Skeletal muscle satellite cell (primary cell): ENCODE results near the gene SDHAF3.
"Not testable (repeated sequence)": the region's sequence is repeated elsewhere in the genome, so short reads cannot be mapped to it uniquely, and the experiment has no call there.

Experiments used
- H3K27me3 ChIP-seq: 2 replicates; pipeline ENCODE4 v1.7.0; 2013; ENCODE audit warnings: low read length; ENCODE audit not compliant: control insufficient read depth, insufficient read depth
- H3K36me3 ChIP-seq: 2 replicates; pipeline ENCODE4 v1.7.0; 2013; ENCODE audit warnings: mild to moderate bottlenecking, control low read depth, low read length; ENCODE audit not compliant: insufficient read depth
- H3K4me1 ChIP-seq: 2 replicates; pipeline ENCODE4 v1.7.0; 2013; ENCODE audit warnings: low read length; ENCODE audit not compliant: control insufficient read depth, insufficient read depth
- H3K4me2 ChIP-seq: 2 replicates; pipeline ENCODE4 v1.7.0; 2013; ENCODE audit warnings: mild to moderate bottlenecking, low read length
- H3K4me3 ChIP-seq: 2 replicates; pipeline ENCODE4 v1.7.0; 2013; ENCODE audit warnings: low read length
- H3K9ac ChIP-seq: 2 replicates; pipeline ENCODE4 v1.7.0; 2013; ENCODE audit warnings: mild to moderate bottlenecking, low read depth, low read length, moderate library complexity
- H3K9me3 ChIP-seq: replicated peaks from 2 replicates; pipeline ENCODE4 v1.7.0; 2013; ENCODE audit warnings: mild to moderate bottlenecking, control low read depth, low read length

Gene SDHAF3

GRCh38 chr7:97096037-97096436 lies 21.5 kb upstream of the SDHAF3 start:
- H3K4me1 ChIP-seq: no peaks in the 10 kb centered on the region
- H3K36me3 ChIP-seq: no peaks in the 10 kb centered on the region
- no peak overlapping the region for H3K9ac ChIP-seq

GRCh38 chr7:97096661-97097060 lies 20.8 kb upstream of the SDHAF3 start:
- no peaks in the 10 kb centered on the region for H3K36me3 ChIP-seq

More at GRCh38 chr7:97096037-97096436, 21.5 kb upstream of the SDHAF3 start:
- Histone ChIP-seq H3K9me3 (no peaks in the 10 kb centered on the region), H3K27me3 (no peaks in the 10 kb centered on the region), H3K4me2 (no peak overlapping the region), H3K4me3 (no peak overlapping the region)

GRCh38 chr7:97104719-97105238 lies 12.7 kb upstream of the SDHAF3 start:
- Histone ChIP-seq H3K4me2 (no peak overlapping the region), H3K9ac (no peak overlapping the region), H3K27me3 (peaks cover 4% of the 10 kb centered on the region), H3K4me1 (no peaks in the 10 kb centered on the region), H3K4me3 (no peak overlapping the region), H3K36me3 (no peaks in the 10 kb centered on the region), H3K9me3 (no peaks in the 10 kb centered on the region)

More at GRCh38 chr7:97096661-97097060, 20.8 kb upstream of the SDHAF3 start:
- no peak overlapping the region for H3K4me2 ChIP-seq
- H3K27me3 ChIP-seq: no peaks in the 10 kb centered on the region
- H3K4me1 ChIP-seq: no peaks in the 10 kb centered on the region
- no peak overlapping the region for H3K4me3 ChIP-seq
- no peak overlapping the region for H3K9ac ChIP-seq
- no peaks in the 10 kb centered on the region for H3K9me3 ChIP-seq

- Histone ChIP-seq H3K4me2 (no peak overlapping the region), H3K9ac (no peak overlapping the region), H3K4me3 (no peak overlapping the region), H3K27me3 (peaks cover 4% of the 10 kb centered on the region), H3K4me1 (no peaks in the 10 kb centered on the region), H3K36me3 (no peaks in the 10 kb centered on the region), H3K9me3 (no peaks in the 10 kb centered on the region)
Observed at GRCh38 chr7:97107192-97107800, 10.2 kb upstream of the SDHAF3 start.

GRCh38 chr7:97116308-97116707 lies 1.2 kb upstream of the SDHAF3 start:
- H3K9ac ChIP-seq: no peak overlapping the region
- no peaks in the 10 kb centered on the region for H3K27me3 ChIP-seq
- no peak overlapping the region for H3K4me3 ChIP-seq

GRCh38 chr7:97117035-97117371 lies 495 bp upstream of the SDHAF3 start:
- Histone ChIP-seq H3K4me3 (peak overlapping the region; percentile 84), H3K9ac (peak overlapping the region; percentile 73), H3K4me2 (peak overlapping the region; percentile 83), H3K4me1 (peaks cover 10% of the 10 kb centered on the region), H3K36me3 (no peaks in the 10 kb centered on the region), H3K9me3 (no peaks in the 10 kb centered on the region), H3K27me3 (no peaks in the 10 kb centered on the region)

More at GRCh38 chr7:97116308-97116707, 1.2 kb upstream of the SDHAF3 start:
- Histone ChIP-seq H3K36me3 (no peaks in the 10 kb centered on the region), H3K4me1 (peaks cover 10% of the 10 kb centered on the region), H3K4me2 (no peak overlapping the region), H3K9me3 (no peaks in the 10 kb centered on the region)

GRCh38 chr7:97118306-97118917 lies 914 bp downstream of the SDHAF3 start:
- peak overlapping the region; percentile 83 for H3K4me2 ChIP-seq
- peak overlapping the region; percentile 84 for H3K4me3 ChIP-seq
- no peaks in the 10 kb centered on the region for H3K27me3 ChIP-seq
- no peaks in the 10 kb centered on the region for H3K9me3 ChIP-seq
- H3K36me3 ChIP-seq: no peaks in the 10 kb centered on the region
- peak overlapping the region; percentile 80 for H3K9ac ChIP-seq
- H3K4me1 ChIP-seq: peaks cover 10% of the 10 kb centered on the region

- no peak overlapping the region for H3K4me2 ChIP-seq
- H3K4me3 ChIP-seq: no peak overlapping the region
- no peaks in the 10 kb centered on the region for H3K36me3 ChIP-seq
- no peaks in the 10 kb centered on the region for H3K27me3 ChIP-seq
- no peaks in the 10 kb centered on the region for H3K9me3 ChIP-seq
- no peak overlapping the region for H3K9ac ChIP-seq
- peaks cover 10% of the 10 kb centered on the region for H3K4me1 ChIP-seq
Observed at GRCh38 chr7:97119747-97120146, 2.2 kb downstream of the SDHAF3 start.

GRCh38 chr7:97120713-97121457 lies 3.4 kb downstream of the SDHAF3 start:
- Histone ChIP-seq H3K9me3 (no peaks in the 10 kb centered on the region), H3K36me3 (no peaks in the 10 kb centered on the region), H3K4me2 (no peak overlapping the region), H3K4me3 (no peak overlapping the region), H3K9ac (no peak overlapping the region), H3K4me1 (peaks cover 10% of the 10 kb centered on the region), H3K27me3 (no peaks in the 10 kb centered on the region)

GRCh38 chr7:97123115-97123514 lies 5.6 kb downstream of the SDHAF3 start:
- not testable (repeated sequence) for H3K4me2 ChIP-seq, H3K9ac ChIP-seq, H3K27me3 ChIP-seq, H3K9me3 ChIP-seq, H3K4me1 ChIP-seq, H3K4me3 ChIP-seq, H3K36me3 ChIP-seq

GRCh38 chr7:97126483-97127171 lies 9.1 kb downstream of the SDHAF3 start:
- Histone ChIP-seq H3K36me3 (no peaks in the 10 kb centered on the region), H3K4me3 (no peak overlapping the region), H3K9me3 (no peaks in the 10 kb centered on the region), H3K9ac (no peak overlapping the region), H3K4me1 (no peaks in the 10 kb centered on the region), H3K4me2 (no peak overlapping the region), H3K27me3 (no peaks in the 10 kb centered on the region)
